Neural crest cell (in vitro differentiated cells): Measurements from ENCODE around the gene FBXO9. TPM values are rescaled to one million over a fixed set of nuclear protein-coding genes. Genes with fewer than 3 reads are reported as not detected.

Source experiments
- DNase-seq: peaks from one replicate; pipeline ENCODE4 v3.0.0; 2021; ENCODE audit warnings: low read depth, mixed read lengths, low spot score
- H3K27ac Mint-ChIP-seq: one replicate; pipeline ENCODE4 v1.8.0; 2021; ENCODE audit warnings: mild to moderate bottlenecking, mixed read lengths; ENCODE audit not compliant: unreplicated experiment
- H3K27me3 Mint-ChIP-seq: 2 replicates; pipeline ENCODE4 v1.8.0; 2021; ENCODE audit warnings: low read depth, mild to moderate bottlenecking, mixed read lengths
- H3K36me3 Mint-ChIP-seq: 2 replicates; pipeline ENCODE4 v1.8.0; 2021; ENCODE audit warnings: low read depth, mild to moderate bottlenecking, mixed read lengths
- H3K4me1 Mint-ChIP-seq: 2 replicates; pipeline ENCODE4 v1.8.0; 2021; ENCODE audit warnings: mixed read lengths
- H3K4me3 Mint-ChIP-seq: one replicate; pipeline ENCODE4 v1.8.0; 2021; ENCODE audit warnings: mild to moderate bottlenecking, mixed read lengths
- H3K9me3 Mint-ChIP-seq: 2 replicates; pipeline ENCODE4 v1.8.0; 2021; ENCODE audit warnings: mixed read lengths
- total RNA-seq: library from RNA; stranded (reverse); gene quantifications from 2 replicates; pipeline ENCODE4 v1.2.1, GENCODE V29; 2021
- TF ChIP-seq, protein P1 (sequence below): fragments of 200-600 bp; sonication (generic); conservative IDR thresholded peaks from 2 replicates; pipeline ENCODE4 v1.5.0; 2021; ENCODE audit warnings: antibody characterized with exemption, mild to moderate bottlenecking

FBXO9 gene
- total RNA-seq, 1 donor from 2014 or later = 48.3 TPM

DNA sequence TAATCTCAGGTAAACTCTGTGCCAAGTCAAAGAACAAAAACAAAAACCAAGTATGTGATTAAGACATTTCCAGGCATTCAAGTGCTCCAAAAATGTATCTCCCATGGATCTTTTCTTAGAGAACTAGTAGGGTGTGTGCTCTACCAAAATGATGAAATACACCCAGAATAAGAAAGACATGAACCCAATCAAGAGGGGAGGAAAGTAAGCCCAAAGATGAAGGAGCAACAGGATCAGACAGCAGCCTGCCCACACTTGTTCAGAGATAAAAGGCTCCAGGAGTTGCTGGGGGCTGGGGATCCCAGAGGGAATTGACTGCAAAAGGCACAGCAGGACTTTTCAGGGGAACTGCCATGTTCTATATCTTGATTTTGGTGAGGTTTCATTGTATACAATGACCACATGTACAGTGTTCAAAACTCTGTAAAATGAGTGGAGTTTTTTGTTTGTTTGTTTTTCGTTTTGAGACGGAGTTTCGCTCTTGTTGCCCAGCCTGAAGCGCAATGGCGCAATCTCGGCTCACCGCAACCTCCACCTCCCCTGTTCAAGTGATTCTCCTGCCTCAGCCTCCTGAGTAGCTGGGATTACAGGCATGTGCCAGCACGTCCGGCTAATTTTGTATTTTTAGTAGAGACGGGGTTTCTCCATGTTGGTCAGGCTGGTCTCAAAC is 59.1 kb downstream of the FBXO9 start:
- no peaks in the 10 kb centered on the region for H3K36me3 Mint-ChIP-seq
- TF ChIP-seq, protein P1, sequence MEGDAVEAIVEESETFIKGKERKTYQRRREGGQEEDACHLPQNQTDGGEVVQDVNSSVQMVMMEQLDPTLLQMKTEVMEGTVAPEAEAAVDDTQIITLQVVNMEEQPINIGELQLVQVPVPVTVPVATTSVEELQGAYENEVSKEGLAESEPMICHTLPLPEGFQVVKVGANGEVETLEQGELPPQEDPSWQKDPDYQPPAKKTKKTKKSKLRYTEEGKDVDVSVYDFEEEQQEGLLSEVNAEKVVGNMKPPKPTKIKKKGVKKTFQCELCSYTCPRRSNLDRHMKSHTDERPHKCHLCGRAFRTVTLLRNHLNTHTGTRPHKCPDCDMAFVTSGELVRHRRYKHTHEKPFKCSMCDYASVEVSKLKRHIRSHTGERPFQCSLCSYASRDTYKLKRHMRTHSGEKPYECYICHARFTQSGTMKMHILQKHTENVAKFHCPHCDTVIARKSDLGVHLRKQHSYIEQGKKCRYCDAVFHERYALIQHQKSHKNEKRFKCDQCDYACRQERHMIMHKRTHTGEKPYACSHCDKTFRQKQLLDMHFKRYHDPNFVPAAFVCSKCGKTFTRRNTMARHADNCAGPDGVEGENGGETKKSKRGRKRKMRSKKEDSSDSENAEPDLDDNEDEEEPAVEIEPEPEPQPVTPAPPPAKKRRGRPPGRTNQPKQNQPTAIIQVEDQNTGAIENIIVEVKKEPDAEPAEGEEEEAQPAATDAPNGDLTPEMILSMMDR = no peak
- H3K4me1 Mint-ChIP-seq = no peaks in the 10 kb centered on the region
- no peak overlapping the region for H3K4me3 Mint-ChIP-seq
- no peaks in the 10 kb centered on the region for H3K9me3 Mint-ChIP-seq
- DNase-seq = no peak
- H3K27ac Mint-ChIP-seq = no peak overlapping the region
- peaks cover 9% of the 10 kb centered on the region for H3K27me3 Mint-ChIP-seq

DNA sequence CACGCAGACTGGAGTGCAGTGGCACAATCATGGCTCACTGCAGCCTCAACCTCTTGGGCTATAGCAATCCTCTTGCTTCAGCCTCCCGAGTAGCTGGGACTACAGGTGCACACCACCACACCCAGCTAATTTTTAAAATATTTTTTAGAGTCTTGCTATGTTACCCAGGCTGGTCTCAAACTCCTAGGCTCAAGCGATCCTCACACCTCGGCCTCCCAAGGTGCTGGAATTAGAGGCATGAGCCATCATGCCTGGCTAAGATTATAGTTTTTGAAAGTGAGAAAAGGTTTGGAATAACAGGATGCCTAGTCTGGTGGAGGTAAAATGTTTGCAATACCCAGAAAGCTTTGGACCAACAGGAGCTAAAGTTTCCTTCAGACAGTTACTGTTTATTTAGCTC is 60.1 kb downstream of the FBXO9 start:
- Mint-ChIP-seq H3K27ac (no peak overlapping the region), H3K9me3 (no peaks in the 10 kb centered on the region), H3K27me3 (peaks cover 12% of the 10 kb centered on the region), H3K36me3 (no peaks in the 10 kb centered on the region), H3K4me1 (no peaks in the 10 kb centered on the region), H3K4me3 (no peak overlapping the region)
- TF ChIP-seq, protein P1 = no peak
- no peak for DNase-seq

DNA sequence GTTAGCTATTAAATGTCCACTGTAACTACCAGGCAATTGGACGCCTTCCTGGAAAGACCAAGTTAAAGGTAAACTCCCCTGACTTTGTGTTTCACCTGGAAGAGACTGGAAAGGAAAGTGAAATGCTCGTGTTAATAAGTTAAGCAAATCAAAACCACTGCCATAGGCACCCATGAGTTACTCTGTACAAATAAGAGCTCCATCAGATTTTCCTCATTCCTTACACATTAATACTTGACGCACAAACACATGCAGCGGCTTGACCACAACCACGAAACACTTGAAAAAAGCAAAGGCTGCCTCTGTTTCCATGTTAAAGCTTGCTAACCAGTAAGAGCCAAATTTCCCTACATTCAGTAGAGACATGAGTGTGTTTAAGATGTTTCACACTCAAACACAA is 63.6 kb downstream of the FBXO9 start:
- Mint-ChIP-seq H3K4me3 (no peak overlapping the region), H3K27ac (no peak overlapping the region), H3K36me3 (no peaks in the 10 kb centered on the region), H3K9me3 (no peaks in the 10 kb centered on the region), H3K4me1 (no peaks in the 10 kb centered on the region), H3K27me3 (peaks cover 15% of the 10 kb centered on the region)
- TF ChIP-seq, protein P1 = no peak
- DNase-seq = no peak

DNA sequence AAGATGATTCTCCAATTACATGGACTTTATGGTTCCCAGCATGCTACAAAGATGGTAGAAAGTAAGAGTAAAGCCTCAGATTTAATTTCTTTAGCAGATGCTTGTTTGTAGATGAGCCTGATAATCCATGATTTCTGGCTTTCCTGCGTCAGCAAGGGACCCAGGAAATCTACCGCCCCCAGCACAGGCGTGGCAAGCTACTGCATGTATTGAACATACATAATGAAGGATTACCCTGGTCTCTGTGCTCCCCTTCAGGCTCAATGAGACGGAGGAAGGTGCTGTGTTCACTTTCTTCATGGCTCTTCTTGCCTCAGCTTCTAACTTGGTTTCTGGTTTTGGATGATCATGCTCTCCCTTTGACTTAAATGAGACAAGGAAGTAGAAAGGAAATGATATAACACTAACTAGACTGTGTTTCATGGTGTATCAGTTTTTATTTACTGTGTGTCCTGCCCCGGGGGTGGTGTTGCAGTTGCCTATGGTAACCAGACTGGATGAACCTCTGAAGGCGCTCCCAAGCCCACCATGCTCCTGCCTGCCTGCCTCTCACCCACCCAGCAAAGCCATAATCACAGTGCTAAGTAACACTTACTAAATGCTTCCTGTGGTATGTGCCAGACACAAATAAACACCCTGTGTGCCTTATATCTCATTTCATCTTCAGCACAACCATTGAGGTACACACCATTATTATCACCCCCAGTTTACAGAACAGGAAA is 65.5 kb downstream of the FBXO9 start:
- Mint-ChIP-seq H3K9me3 (no peaks in the 10 kb centered on the region), H3K36me3 (no peaks in the 10 kb centered on the region), H3K4me1 (no peaks in the 10 kb centered on the region), H3K27ac (no peak overlapping the region), H3K27me3 (peaks cover 15% of the 10 kb centered on the region), H3K4me3 (no peak overlapping the region)
- no peak for DNase-seq
- TF ChIP-seq, protein P1 = no peak

DNA sequence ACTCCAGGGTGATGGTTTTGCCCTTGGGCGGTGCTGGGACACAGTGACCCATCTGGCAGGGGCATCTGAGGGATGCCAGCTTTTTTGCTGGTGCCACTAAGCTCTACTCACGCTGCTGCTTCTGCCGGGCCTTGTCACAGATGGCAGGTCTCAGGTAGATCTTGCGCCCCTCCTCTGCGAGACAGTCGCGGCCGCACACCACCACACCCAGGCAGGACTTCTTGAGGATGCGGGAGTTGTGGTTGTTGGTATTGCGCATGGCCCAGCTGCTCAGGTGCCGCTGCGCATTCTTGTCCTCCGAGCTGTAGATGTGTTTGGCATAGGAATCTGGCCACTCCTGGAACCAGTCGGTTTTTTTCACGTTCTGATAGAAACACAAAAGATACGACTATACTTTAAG is 68.8 kb downstream of the FBXO9 start:
- no peaks in the 10 kb centered on the region for H3K4me1 Mint-ChIP-seq
- TF ChIP-seq, protein P1 = no peak
- H3K4me3 Mint-ChIP-seq = no peak overlapping the region
- H3K9me3 Mint-ChIP-seq = no peaks in the 10 kb centered on the region
- peaks cover 6% of the 10 kb centered on the region for H3K27me3 Mint-ChIP-seq
- no peak for DNase-seq
- H3K36me3 Mint-ChIP-seq = no peaks in the 10 kb centered on the region
- no peak overlapping the region for H3K27ac Mint-ChIP-seq
